Activated CD4-positive, alpha-beta memory T cell treated with anti-CD3 and anti-CD28 coated beads for 36 hours (primary cell): Measurements from ENCODE around the gene RORB. TPM values are rescaled to one million over a fixed set of nuclear protein-coding genes. Genes with fewer than 3 reads are reported as not detected.

Source experiments
- CTCF ChIA-PET: fragments of 350-600 bp; sonication (Branson Sonifier 250); formaldehyde crosslinking; loops from one replicate; lab custom pipeline; 2021; ENCODE audit warnings: antibody characterized with exemption, inconsistent platforms; lab: Charles Lee
- POLR2A ChIA-PET: fragments of 350-600 bp; sonication (Branson Sonifier 250); formaldehyde crosslinking; loops from one replicate; lab custom pipeline; 2021; ENCODE audit warnings: antibody characterized with exemption; lab: Charles Lee
- DNase-seq: peaks from one replicate; pipeline ENCODE4 v3.0.0-alpha.2; 2020
- H3K27ac Mint-ChIP-seq: one replicate; pipeline ENCODE4 v1.8.0; 2021; ENCODE audit warnings: mixed read lengths
- H3K27me3 Mint-ChIP-seq: one replicate; pipeline ENCODE4 v1.8.0; 2021; ENCODE audit warnings: mixed read lengths
- H3K36me3 Mint-ChIP-seq: one replicate; pipeline ENCODE4 v1.8.0; 2021; ENCODE audit warnings: mixed read lengths
- H3K4me1 Mint-ChIP-seq: one replicate; pipeline ENCODE4 v1.8.0; 2021; ENCODE audit warnings: low read depth, mixed read lengths
- H3K4me3 Mint-ChIP-seq: one replicate; pipeline ENCODE4 v1.8.0; 2021; ENCODE audit warnings: mild to moderate bottlenecking, mixed read lengths
- H3K9me3 Mint-ChIP-seq: one replicate; pipeline ENCODE4 v1.8.0; 2021; ENCODE audit warnings: mixed read lengths
- intact Hi-C: fragments of 100-400 bp; cut with micrococcal nuclease; formaldehyde crosslinking; loops from one replicate; pipeline ENCODE4 v1.15.1; 2023
- total RNA-seq, 2 experiments: library from RNA; stranded (reverse); gene quantifications; one replicate each; pipeline ENCODE4 v1.2.3, GENCODE V29; 2021

Gene RORB
- total RNA-seq, 2 experiments from 2014 or later, result 0.02 to 0.07 TPM

GRCh38 chr9:74497748-74498620 lies 849 bp downstream of the RORB start:
- no peak overlapping the region for H3K27ac Mint-ChIP-seq
- ChIA-PET CTCF (no interaction called here), POLR2A (no interaction called here)
- peak overlapping the region; percentile 76 for H3K4me3 Mint-ChIP-seq
- peaks cover 41% of the 10 kb centered on the region for H3K27me3 Mint-ChIP-seq
- H3K36me3 Mint-ChIP-seq, result no peaks in the 10 kb centered on the region
- no peak for DNase-seq
- H3K9me3 Mint-ChIP-seq, result no peaks in the 10 kb centered on the region
- peaks cover 23% of the 10 kb centered on the region for H3K4me1 Mint-ChIP-seq
- intact Hi-C loops, result loop anchor here (2.0 kb wide), 1 partner anchor 221 kb away; no protein-coding TSS in a partner anchor

GRCh38 chr9:74498621-74499095 lies 1.5 kb downstream of the RORB start:
- no peaks in the 10 kb centered on the region for H3K36me3 Mint-ChIP-seq
- peaks cover 23% of the 10 kb centered on the region for H3K4me1 Mint-ChIP-seq
- CTCF ChIA-PET, result no interaction called here
- H3K4me3 Mint-ChIP-seq, result no peak overlapping the region
- no peak for DNase-seq
- POLR2A ChIA-PET, result no interaction called here
- intact Hi-C loops, result no loop called here
- peaks cover 41% of the 10 kb centered on the region for H3K27me3 Mint-ChIP-seq
- H3K9me3 Mint-ChIP-seq, result no peaks in the 10 kb centered on the region
- no peak overlapping the region for H3K27ac Mint-ChIP-seq

GRCh38 chr9:74499111-74499601 lies 2.0 kb downstream of the RORB start:
- ChIA-PET CTCF (no interaction called here), POLR2A (no interaction called here)
- no peak for DNase-seq
- no peak overlapping the region for H3K27ac Mint-ChIP-seq
- no peaks in the 10 kb centered on the region for H3K9me3 Mint-ChIP-seq
- no peak overlapping the region for H3K4me3 Mint-ChIP-seq
- no peaks in the 10 kb centered on the region for H3K36me3 Mint-ChIP-seq
- H3K4me1 Mint-ChIP-seq, result peaks cover 23% of the 10 kb centered on the region
- intact Hi-C loops, result no loop called here
- H3K27me3 Mint-ChIP-seq, result peaks cover 41% of the 10 kb centered on the region

GRCh38 chr9:74499770-74500583 lies 2.8 kb downstream of the RORB start:
- ChIA-PET POLR2A (no interaction called here), CTCF (no interaction called here)
- Mint-ChIP-seq H3K9me3 (no peaks in the 10 kb centered on the region), H3K4me3 (peak overlapping the region; percentile 20), H3K27me3 (peaks cover 41% of the 10 kb centered on the region), H3K27ac (no peak overlapping the region), H3K36me3 (no peaks in the 10 kb centered on the region), H3K4me1 (peaks cover 23% of the 10 kb centered on the region)
- no peak for DNase-seq
- intact Hi-C loops, result no loop called here

- Mint-ChIP-seq H3K27ac (no peak overlapping the region), H3K4me3 (no peak overlapping the region), H3K27me3 (peaks cover 41% of the 10 kb centered on the region), H3K9me3 (no peaks in the 10 kb centered on the region), H3K36me3 (no peaks in the 10 kb centered on the region), H3K4me1 (peaks cover 23% of the 10 kb centered on the region)
- intact Hi-C loops, result no loop called here
- ChIA-PET POLR2A (no interaction called here), CTCF (no interaction called here)
- DNase-seq, result no peak
These were observed 3.4 kb downstream of the RORB start for GRCh38 chr9:74500584-74500924.

GRCh38 chr9:74501570-74501969 lies 4.4 kb downstream of the RORB start:
- Mint-ChIP-seq H3K9me3 (no peaks in the 10 kb centered on the region), H3K27ac (no peak overlapping the region), H3K27me3 (peaks cover 38% of the 10 kb centered on the region), H3K4me3 (no peak overlapping the region), H3K36me3 (no peaks in the 10 kb centered on the region), H3K4me1 (peaks cover 23% of the 10 kb centered on the region)
- ChIA-PET POLR2A (no interaction called here), CTCF (no interaction called here)
- intact Hi-C loops, result no loop called here
- DNase-seq, result no peak

- ChIA-PET CTCF (no interaction called here), POLR2A (no interaction called here)
- no peak overlapping the region for H3K4me3 Mint-ChIP-seq
- intact Hi-C loops, result no loop called here
- H3K9me3 Mint-ChIP-seq, result no peaks in the 10 kb centered on the region
- no peak for DNase-seq
- H3K27me3 Mint-ChIP-seq, result peaks cover 29% of the 10 kb centered on the region
- peaks cover 14% of the 10 kb centered on the region for H3K4me1 Mint-ChIP-seq
- no peak overlapping the region for H3K27ac Mint-ChIP-seq
- H3K36me3 Mint-ChIP-seq, result no peaks in the 10 kb centered on the region
These were observed 6.1 kb downstream of the RORB start for GRCh38 chr9:74503219-74503618.

- Mint-ChIP-seq H3K4me3 (no peak overlapping the region), H3K27ac (no peak overlapping the region), H3K9me3 (no peaks in the 10 kb centered on the region), H3K36me3 (no peaks in the 10 kb centered on the region), H3K4me1 (peaks cover 14% of the 10 kb centered on the region), H3K27me3 (peaks cover 27% of the 10 kb centered on the region)
- ChIA-PET CTCF (no interaction called here), POLR2A (no interaction called here)
- intact Hi-C loops, result no loop called here
- no peak for DNase-seq
These were observed 6.5 kb downstream of the RORB start for GRCh38 chr9:74503666-74504065.

GRCh38 chr9:74511333-74511732 lies 14.2 kb downstream of the RORB start:
- intact Hi-C loops, result no loop called here
- POLR2A ChIA-PET, result no interaction called here
- H3K27ac Mint-ChIP-seq, result no peak overlapping the region
- H3K36me3 Mint-ChIP-seq, result no peaks in the 10 kb centered on the region
- no peak for DNase-seq
- H3K27me3 Mint-ChIP-seq, result peaks cover 2% of the 10 kb centered on the region
- no peaks in the 10 kb centered on the region for H3K9me3 Mint-ChIP-seq
- no peak overlapping the region for H3K4me3 Mint-ChIP-seq
- H3K4me1 Mint-ChIP-seq, result no peaks in the 10 kb centered on the region
- CTCF ChIA-PET, result no interaction called here

GRCh38 chr9:74512416-74512815 lies 15.3 kb downstream of the RORB start:
- Mint-ChIP-seq H3K27ac (no peak overlapping the region), H3K9me3 (no peaks in the 10 kb centered on the region), H3K4me3 (no peak overlapping the region), H3K4me1 (no peaks in the 10 kb centered on the region), H3K36me3 (no peaks in the 10 kb centered on the region), H3K27me3 (no peaks in the 10 kb centered on the region)
- DNase-seq, result no peak
- intact Hi-C loops, result no loop called here
- ChIA-PET POLR2A (no interaction called here), CTCF (no interaction called here)

GRCh38 chr9:74513221-74513620 lies 16.1 kb downstream of the RORB start:
- intact Hi-C loops, result no loop called here
- Mint-ChIP-seq H3K27ac (no peak overlapping the region), H3K36me3 (no peaks in the 10 kb centered on the region), H3K4me1 (no peaks in the 10 kb centered on the region), H3K4me3 (no peak overlapping the region), H3K9me3 (no peaks in the 10 kb centered on the region), H3K27me3 (no peaks in the 10 kb centered on the region)
- CTCF ChIA-PET, result no interaction called here
- no peak for DNase-seq
- POLR2A ChIA-PET, result no interaction called here

- H3K4me1 Mint-ChIP-seq, result no peaks in the 10 kb centered on the region
- no peaks in the 10 kb centered on the region for H3K27me3 Mint-ChIP-seq
- intact Hi-C loops, result no loop called here
- H3K9me3 Mint-ChIP-seq, result no peaks in the 10 kb centered on the region
- ChIA-PET CTCF (no interaction called here), POLR2A (no interaction called here)
- H3K4me3 Mint-ChIP-seq, result no peak overlapping the region
- DNase-seq, result no peak
- H3K27ac Mint-ChIP-seq, result no peak overlapping the region
- no peaks in the 10 kb centered on the region for H3K36me3 Mint-ChIP-seq
These were observed 20.1 kb downstream of the RORB start for GRCh38 chr9:74517188-74517587.
